ENCODE data around the gene MYO16. TPM values are rescaled to one million over a fixed set of nuclear protein-coding genes. Genes with fewer than 3 reads are reported as not detected.

Gene MYO16
- total RNA-seq, 1 donor from 2014 or later = 22.0 TPM

GRCh38 chr13:109256866-109257760 lies 627.7 kb downstream of the MYO16 start:
- Mint-ChIP-seq H3K9me3 (ENCODE audit: unreplicated experiment) (peaks cover 2% of the 10 kb centered on the region), H3K27me3 (ENCODE audit: unreplicated experiment) (no peaks in the 10 kb centered on the region), H3K36me3 (ENCODE audit: unreplicated experiment) (no peaks in the 10 kb centered on the region), H3K4me3 (ENCODE audit: unreplicated experiment) (no peak overlapping the region), H3K27ac (ENCODE audit: unreplicated experiment) (no peak overlapping the region), H3K4me1 (ENCODE audit: low read depth, unreplicated experiment) (no peaks in the 10 kb centered on the region)
- no peak for DNase-seq
- no peak for TF ChIP-seq CTCF (IDR thresholded peaks at IDR 0.05; ENCODE audit: partially characterized antibody, unreplicated experiment)
